HG03432 (cell line): ENCODE data around the gene SIGLEC12.
"Not testable (repeated sequence)": the region's sequence is repeated elsewhere in the genome, so short reads cannot be mapped to it uniquely, and the experiment has no call there.

ENCODE experiments used
- ATAC-seq: cut with Tn5 transposase; IDR thresholded peaks from one replicate; pipeline ENCODE4 v1.9.1; 2021; ENCODE audit warnings: mild to moderate bottlenecking, moderate library complexity; ENCODE audit not compliant: unreplicated experiment

The SIGLEC12 gene

GRCh38 chr19:51524666-51525264 lies 23.2 kb upstream of the SIGLEC12 start:
- ATAC-seq, result no peak

- ATAC-seq, result no peak
Observed at GRCh38 chr19:51521781-51522180, 20.2 kb upstream of the SIGLEC12 start.

- no peak for ATAC-seq
Observed at GRCh38 chr19:51521357-51521756, 19.8 kb upstream of the SIGLEC12 start.

- no peak for ATAC-seq
Observed at GRCh38 chr19:51520728-51521127, 19.1 kb upstream of the SIGLEC12 start.

- no peak for ATAC-seq
Observed at GRCh38 chr19:51514866-51515481, 13.4 kb upstream of the SIGLEC12 start.

GRCh38 chr19:51513968-51514367 lies 12.4 kb upstream of the SIGLEC12 start:
- ATAC-seq, result no peak

GRCh38 chr19:51511353-51511752 lies 9.8 kb upstream of the SIGLEC12 start:
- ATAC-seq, result no peak

- no peak for ATAC-seq
Observed at GRCh38 chr19:51509823-51510660, 8.4 kb upstream of the SIGLEC12 start.

- no peak for ATAC-seq
Observed at GRCh38 chr19:51508059-51508733, 6.6 kb upstream of the SIGLEC12 start.

GRCh38 chr19:51507640-51508058 lies 6.0 kb upstream of the SIGLEC12 start:
- ATAC-seq, result no peak

GRCh38 chr19:51507192-51507591 lies 5.6 kb upstream of the SIGLEC12 start:
- ATAC-seq, result no peak

GRCh38 chr19:51505904-51506303 lies 4.3 kb upstream of the SIGLEC12 start:
- ATAC-seq, result no peak

- ATAC-seq, result no peak
Observed at GRCh38 chr19:51503896-51504295, 2.3 kb upstream of the SIGLEC12 start.

GRCh38 chr19:51503286-51503817 lies 1.8 kb upstream of the SIGLEC12 start:
- no peak for ATAC-seq

GRCh38 chr19:51500931-51501330 lies 669 bp downstream of the SIGLEC12 start:
- ATAC-seq, result not testable (repeated sequence)

GRCh38 chr19:51497666-51498065 lies 3.9 kb downstream of the SIGLEC12 start:
- no peak for ATAC-seq

- ATAC-seq, result no peak
Observed at GRCh38 chr19:51493776-51494175, 7.8 kb downstream of the SIGLEC12 start.

- ATAC-seq, result no peak
Observed at GRCh38 chr19:51491586-51491985, 10.0 kb downstream of the SIGLEC12 start.

GRCh38 chr19:51490676-51491075 lies 10.9 kb downstream of the SIGLEC12 start:
- no peak for ATAC-seq

- no peak for ATAC-seq
Observed at GRCh38 chr19:51489113-51489512, 12.5 kb downstream of the SIGLEC12 start.

- ATAC-seq, result no peak
Observed at GRCh38 chr19:51488491-51488890, 13.1 kb downstream of the SIGLEC12 start.
